Stimulated activated CD8-positive, alpha-beta memory T cell treated with anti-CD3 and anti-CD28 coated beads, Interleukin-12 subunit alpha, Interleukin-12 subunit beta, amount 100 ng/mL, for 24 hours (primary cell): ENCODE results near the gene NUPR1.
"Not testable (repeated sequence)": the region's sequence is repeated elsewhere in the genome, so short reads cannot be mapped to it uniquely, and the experiment has no call there.

ENCODE experiments used
- DNase-seq: peaks from one replicate; pipeline ENCODE4 v3.0.0-alpha.2; 2020; ENCODE audit errors: extremely low read depth

The NUPR1 gene

DNA sequence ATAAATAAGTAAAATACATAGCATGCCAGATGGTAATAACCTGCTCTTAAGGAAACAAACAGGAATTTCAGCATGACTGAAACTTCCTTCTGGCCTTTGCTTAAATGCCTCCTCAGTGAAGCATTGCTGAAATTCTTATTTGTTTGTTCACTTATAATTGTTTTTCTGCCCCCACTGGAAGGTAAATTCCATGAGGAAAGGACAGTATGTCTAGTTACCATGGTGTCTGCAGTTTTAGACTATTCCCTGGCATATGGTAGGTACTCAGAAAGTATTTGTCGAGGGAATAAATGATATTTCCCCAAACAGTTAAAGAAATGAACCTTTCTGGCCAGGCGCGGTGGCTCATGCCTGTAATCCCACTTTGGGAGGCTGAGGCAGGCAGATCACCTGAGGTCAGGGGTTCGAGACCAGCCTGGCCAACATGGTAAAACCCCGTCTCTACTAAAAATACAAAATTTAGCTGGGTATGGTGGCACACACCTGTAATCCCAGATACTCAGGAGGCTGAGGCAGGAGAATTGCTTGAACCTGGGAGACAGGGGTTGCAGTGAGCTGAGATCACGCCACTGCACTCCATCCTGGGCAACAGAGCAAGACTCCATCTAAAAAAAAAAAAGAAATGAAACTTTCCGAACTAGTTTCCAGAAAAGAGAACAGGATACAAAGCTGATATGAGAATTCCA, 11.5 kb downstream of the NUPR1 start:
- DNase-seq: not testable (repeated sequence)

DNA sequence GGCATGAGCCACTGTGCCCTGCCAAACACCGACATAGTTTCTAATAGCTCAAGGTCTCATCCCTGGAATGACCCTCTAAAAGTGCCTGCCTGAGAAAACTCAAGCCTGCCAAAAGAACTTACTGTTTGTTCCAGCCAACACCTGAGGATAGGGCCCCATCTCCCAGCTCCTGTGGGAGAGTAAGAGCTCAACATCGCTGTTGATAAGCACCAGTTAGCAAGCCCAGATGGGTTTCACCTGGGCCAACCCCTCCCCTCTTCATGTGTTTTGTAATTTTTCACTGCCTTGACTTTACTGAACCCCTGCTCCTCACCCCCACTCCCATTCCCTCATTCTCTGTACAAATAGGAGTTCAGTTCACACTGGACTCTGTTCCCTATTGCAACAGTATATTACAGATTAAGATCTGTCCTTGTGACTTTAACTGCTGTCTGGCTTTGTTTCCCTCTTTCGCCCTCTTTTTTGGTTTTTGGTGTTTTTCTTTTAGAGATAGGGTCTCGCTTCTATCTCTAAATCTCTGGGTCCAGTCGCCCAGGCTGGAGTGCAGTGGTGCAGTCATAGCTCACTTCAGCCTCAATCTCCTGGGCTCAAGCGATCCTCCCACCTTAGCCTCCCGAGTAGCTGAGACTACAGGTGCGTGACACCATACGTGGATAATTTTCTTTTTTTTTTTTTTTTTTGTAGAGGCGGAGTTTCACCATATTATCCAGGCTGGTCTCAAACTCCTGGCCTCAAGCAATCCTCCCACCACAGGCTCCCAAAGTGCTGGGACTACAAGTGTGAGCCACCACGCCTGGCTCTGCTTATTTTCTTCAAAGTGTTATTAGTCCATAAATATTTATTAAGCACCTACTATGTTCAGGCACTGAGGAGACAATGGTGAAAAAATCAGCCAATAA, 12.3 kb downstream of the NUPR1 start:
- DNase-seq: no peak

DNA sequence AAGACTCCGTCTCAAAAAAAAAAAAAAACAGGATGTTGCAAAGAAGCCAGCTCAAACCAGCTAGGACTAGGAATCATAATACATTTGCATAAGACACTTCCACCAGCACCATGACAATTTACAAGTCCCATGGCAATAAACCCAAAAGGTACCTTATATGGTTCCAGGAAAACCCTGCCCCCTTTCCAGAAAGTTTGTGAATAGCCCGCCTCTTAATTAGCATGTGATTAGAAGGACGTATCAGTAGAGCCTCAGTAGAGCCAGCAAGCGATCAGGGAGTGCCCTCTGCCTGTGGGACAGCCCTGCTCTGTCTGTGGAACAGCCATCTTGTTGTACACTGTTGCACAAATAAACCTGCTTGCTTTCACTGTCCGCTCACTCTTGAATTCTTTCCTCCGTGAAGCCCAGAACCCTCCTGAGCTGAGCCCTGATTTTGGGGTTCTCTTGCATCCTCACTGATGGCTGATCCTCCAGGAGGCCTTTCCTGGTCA, 14.0 kb downstream of the NUPR1 start:
- DNase-seq: no peak

DNA sequence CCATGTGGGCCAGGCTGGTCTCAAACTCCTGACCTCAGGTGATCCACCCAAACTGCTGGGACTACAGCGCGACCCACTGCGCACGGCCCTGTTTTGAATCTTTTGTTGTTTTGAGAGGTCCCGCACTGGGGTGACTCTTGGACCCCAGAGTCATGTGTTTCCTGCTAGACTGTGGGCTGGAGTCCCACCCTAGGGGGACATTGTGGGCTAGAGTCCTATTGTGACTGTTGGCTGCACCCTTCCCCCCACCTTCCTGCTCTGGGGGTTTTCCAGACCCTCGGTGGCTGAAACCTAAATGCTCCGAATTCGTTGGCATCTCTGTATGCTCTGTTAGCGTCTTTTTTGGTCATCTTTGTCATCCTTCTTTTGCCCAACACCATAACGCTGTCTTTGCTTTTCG, 16.0 kb downstream of the NUPR1 start:
- DNase-seq: no peak

DNA sequence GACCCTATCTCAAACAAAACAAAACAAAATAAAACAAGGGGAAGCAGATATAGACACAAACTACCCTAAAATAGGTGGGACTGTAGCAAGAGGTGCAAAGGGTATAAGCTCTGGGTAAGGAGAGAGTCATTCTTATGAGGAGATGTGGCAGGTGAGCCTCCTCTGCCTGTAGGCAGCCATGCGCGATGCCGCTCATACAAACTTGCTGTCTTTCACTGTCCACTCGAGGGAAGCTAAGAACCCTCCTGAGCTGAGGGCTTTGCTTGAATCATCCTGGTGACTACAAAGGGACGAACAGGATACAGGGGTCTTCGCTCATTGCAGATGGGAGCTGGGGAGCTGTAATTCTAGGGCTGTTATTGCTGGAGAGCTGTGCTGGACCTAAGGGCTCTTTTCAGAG, 17.3 kb downstream of the NUPR1 start:
- no peak for DNase-seq

DNA sequence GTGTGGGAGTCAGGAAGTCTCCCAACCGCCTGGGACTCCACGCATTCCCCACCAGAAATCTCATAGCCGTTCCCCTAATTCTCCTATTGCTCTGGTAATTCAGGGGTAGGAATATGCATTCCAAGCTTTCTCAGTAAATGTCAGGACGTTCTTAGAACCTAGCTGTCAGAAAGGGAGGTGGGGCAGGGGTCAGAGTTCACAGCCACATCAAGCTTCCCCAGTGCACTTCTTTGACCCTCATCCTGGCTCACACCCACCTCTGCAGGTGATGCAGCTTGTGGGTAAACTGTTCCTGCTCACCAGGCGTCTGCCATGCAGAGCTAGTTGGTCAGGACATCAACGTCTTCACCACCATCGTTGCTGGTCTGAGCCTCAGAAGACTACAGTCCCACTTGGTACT, 18.1 kb downstream of the NUPR1 start:
- no peak for DNase-seq

DNA sequence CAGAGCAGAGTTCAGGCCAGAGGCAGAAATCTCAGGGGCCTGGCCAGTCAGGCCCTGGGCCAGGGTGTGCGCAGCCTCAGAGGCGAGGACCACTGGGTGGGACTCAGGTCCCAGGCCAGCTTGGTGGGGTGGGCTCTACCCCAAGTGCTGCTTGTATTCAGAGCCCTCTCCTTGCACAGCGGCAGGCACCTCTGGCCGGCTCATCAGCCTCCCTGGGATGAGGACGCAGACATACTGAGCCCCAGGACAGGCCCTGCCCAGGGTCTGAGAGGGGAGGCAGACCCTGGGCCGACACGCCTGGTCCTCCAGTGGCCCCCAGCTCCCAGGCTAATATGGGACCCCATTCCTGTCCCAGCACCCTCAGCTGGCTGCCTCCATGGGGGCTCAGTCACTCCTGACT, 24.5 kb downstream of the NUPR1 start:
- DNase-seq: no peak

DNA sequence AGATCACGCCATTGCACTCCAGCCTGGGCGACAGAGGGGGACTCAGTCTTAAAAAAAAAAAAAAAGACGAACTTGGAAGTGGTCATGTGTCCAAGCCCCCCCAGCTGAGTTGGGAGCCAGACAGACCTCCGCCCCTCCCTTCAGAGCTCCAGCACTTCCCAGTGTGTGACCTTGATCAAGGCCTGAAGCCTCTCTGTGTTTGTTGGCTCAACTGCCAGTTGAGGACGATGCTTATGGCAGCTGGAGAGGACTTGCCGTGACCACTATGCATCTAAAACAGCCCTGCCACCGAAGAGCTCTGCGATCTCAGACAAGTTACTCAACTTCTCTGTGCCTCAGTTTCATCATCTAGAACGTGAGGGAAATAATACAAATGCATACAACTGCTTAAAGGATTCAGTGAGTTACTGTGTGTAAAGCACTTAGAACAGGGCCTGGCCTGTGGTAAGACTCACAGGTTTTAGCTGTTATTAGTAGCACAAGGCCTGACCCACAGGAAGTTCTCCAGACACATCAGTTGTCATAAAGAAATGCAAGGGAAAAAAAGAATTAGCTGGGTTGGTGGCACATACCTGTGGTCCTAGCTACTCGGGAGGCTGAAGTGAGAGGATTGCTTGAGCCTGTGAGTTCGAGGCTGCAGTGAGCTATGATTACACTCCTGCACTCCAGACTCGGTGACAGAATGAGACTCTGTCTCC, 25.1 kb downstream of the NUPR1 start:
- no peak for DNase-seq

DNA sequence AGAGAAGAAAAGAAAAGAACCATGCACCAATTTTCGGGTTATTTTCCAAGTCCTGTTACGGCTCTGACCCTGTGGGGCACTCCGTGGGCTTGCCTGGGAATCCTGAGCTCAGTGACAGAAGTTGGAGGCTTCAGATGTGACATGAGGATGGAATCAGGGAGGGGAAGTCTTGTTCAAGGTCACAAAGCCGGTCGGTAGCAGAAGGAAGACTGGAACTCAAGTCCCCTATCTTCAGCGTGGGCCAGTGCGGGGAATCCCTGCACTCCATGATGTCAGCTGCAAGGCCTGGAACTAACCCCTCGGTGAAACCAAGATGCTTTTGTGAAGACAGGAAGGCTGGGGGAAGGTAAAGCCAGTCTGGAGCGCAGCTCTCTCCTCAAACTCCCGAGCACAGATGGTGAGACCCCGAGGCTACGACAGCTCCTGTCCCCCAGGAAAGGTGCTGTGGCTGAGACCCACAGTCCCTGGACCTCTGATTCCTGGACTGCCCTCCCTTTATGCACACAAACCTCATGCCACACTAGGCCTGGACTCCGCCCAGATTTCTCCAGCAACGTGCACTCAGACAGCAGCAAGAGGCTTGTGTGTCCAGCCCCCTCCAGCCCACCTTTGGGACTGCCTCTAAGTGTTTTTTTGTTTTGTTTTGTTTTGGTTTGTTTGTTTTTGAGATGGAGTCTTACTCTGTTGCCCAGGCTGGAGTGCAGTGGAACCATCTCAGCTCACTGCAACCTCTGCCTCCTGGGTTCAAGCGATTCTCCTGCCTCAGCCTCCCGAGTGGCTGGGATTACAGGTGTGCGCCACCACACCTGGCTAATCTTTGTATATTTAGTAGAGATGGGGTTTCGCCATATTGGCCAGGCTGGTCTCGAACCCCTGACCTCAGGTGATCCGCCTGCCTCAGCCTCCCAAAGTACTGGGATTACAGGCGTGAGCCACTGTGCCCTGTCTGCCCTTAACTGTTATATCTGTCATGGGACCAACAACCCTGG, 26.7 kb downstream of the NUPR1 start:
- no peak for DNase-seq

DNA sequence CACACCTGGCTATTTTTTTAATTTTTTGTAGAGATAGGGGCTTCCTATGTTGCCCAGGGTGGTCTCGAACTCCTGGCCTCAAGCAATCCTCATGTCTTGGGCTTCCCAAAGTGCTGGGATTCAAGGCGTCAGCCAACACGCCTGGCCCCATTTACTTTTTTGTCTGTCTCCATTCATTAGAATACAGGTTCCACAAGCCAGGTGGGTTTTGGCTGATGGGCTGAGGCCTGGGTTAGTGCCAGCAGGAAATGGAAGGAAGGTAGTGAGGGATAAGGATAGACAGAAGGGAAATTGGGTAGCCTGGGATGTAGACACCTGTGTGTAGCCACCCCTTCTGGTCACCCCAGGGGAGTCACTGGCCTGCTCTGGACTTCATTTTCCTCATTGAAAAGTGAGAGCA, 27.7 kb downstream of the NUPR1 start:
- DNase-seq: no peak

DNA sequence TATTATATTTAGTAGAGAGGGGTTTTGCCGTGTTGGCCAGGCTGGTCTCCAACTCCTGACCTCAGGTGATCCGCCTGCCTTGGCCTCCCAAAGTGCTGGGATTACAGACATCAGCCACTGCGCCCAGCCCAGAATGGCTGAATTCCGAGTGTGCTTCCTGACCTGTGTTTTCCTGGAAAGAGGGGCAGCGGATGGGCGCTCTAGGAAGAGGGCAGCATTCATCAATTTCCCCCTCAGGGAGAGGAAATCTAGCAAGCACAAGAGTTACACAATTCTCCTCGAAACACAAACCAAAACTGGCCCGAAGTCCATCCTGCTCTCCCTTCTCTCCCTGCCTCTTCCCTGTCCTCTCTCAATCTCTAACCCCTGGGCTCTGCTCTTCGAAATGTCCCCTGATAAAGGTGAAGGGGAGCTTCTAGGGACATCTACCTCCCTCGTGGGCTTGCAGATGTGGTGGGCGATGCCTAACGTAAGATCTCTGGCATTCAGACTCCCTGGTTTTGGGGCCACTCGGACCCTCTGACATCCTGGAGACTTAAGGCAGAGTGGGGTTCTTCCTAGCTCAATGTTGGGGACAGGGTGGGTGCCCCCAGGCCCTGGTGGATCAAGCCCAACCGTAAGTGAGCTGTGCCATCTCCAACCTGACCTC, 33.2 kb downstream of the NUPR1 start:
- DNase-seq: no peak

DNA sequence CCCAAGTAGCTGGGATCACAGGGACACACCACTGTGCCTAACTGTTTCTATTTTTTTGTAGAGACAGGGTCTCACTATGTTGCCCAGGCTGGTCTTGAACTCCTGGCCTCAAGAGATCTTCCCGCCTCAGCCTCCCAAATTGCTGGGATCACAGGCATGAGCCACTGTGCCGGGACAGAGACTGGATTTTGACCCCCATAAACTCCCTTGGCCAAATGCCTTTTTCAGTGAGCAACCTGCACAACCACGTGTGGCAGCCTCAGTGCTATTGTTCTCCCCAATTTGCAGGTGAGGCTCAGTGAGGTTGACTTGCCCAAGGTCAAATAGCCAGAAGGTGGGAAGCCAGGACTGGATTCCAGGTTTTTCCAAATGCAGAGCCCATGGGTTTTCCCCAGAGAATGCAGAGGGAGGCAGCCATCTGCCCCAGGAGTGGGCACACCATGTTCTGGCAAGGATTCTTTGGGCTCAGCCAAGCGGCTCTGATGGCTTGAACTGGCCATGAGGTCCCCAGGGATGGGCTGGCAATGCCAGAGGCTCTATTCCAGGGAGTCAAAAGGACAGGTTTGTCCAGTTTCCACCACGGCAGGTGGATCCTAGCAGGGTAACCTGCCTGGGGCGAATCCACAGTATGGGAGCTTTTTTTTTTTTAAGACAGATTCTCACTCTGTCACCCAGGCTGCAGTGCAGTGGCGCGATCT, 33.9 kb downstream of the NUPR1 start:
- DNase-seq: no peak

DNA sequence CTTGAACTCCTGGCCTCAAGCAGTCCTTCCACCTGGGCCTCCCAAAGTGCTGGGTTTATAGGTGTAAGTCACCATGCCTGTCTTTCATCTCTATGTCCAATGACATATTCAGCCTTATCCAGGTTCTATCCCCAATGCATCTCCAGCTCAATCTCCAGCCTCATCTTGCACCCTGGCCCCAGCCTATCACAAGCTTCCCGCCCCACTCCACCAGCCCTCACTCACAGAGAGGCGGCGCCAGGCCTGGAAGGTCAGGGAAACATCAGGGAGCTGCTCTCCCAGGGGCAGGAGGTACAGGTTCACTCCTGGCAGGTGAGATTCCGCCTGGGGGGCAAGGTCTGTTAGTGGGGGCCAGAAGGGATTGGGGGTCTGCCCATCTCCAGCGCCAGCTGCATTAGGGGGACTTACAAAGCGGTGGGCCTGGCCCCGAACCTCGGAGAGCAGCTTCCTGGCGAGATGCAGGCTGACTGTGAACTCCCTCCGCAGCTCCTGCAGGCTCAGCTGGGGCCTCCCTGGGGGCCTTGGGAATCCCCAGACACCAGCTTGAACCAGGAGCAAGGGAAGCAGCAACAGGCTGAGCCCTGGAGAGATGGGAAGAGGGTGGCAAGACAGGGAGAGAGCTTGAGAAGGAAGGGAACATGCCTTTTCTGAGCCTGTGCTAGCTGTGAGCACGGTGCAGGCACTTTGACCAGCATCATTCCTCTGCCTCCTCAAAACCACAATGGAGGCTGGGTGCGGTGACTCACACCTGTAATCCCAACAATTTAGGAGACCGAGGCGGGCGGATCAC, 35.1 kb downstream of the NUPR1 start:
- DNase-seq: no peak

DNA sequence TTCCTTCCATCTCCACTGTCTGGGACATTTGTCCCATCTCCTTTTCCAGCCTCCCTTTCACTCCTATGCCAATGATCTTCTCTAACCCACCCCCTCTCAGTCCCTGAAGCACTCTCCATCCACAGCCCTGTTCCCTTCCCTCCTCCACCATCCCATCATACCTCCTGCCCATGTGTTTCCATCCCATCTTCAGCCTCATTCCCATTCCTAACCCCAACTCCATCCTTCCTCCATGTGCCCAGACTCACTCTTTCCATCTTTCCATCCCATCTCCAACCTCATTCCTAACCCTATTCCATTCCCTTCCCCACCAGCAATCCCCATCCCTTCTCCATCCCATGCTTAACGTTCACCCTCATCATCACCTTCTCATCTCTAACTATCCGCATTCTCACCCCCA, 36.5 kb downstream of the NUPR1 start:
- DNase-seq: no peak

DNA sequence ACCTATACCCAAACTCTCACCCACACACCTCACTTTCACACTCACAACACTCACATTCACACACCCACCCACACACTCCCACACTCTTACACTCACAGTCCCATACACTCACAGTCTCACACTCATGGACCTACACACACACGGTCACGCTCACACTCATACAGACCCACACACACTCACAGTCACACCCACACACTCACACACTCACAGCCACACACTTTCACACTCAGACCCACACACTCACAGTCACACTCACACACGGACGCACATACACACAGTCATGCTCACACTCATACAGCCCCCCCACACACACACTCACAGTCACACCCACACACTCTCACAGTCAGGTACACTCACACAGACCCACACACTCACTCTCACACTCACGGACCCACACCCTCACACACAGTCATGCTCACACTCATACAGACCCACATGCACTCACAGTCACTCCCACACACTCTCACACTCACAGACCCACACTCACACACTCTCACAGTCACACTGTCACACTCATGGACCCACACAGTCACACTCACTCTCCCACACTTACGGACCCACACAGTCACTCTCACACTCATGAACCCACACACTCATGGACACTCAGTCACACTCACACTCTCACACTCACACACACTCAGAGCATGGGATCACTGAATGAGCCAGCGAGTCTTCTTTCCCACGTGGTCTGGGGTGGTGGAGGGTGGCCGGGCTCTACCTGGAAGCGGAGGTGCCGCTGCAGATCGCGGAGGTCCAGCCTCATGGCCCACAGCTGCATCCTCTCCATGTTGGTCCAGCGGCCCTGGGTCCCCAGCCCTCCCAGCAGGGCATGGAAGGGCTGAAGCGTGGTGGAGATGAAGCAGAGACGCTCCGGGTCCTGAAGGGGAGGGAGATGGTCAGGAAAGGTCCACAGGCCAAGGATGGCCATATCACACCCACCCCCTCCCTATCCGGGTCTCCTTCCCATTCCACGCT, 37.2 kb downstream of the NUPR1 start:
- no peak for DNase-seq

DNA sequence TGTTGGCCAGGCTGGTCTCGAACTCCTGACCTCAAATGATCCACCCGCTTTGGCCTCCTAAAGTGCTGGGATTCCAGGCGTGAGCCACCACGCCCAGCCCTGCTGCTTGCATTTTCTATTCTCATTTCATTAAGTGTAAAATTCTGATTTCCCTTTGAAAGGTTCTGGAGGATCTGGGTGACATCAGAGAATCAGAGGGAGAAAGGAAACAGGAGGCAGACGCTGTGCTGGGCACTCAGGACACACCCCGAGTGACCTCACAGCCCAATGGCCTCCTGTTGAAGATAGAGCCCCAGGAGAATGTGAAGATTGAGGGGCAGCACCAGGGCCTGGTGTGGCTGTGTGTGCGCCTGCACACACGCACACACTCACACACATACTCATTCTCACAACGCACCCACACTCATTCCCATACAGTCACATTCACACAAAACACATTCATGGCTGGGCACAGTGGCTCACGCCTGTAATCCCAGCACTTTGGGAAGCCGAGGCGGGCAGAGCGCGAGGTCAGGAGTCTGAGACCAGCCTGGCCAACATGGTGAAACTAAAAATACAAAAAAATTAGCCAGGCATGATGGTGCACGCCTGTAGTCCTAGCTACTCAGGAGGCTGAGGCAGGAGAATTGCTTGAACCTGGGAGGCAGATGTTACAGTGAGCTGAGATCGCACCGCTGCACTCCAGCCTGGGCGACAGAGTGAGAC, 38.1 kb downstream of the NUPR1 start:
- not testable (repeated sequence) for DNase-seq

DNA sequence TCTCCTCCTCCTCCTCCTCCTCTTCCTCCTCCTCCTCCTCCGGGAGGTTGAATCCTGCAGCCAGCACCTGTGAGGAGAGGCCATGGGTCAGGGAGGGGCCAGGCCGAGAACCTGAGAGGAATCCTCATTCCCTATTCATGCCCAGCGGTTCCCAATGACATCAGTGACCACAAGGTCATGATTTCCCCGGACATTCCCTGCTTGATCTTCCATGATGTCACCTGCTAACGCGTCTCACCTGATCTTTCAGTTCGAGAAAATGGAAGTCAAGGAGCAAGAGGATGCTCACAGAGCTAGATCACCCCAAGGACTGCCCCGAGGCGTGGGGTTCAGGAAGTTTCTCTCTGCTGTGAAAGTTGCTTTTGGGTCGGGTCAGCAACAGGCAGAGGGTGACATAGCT, 38.9 kb downstream of the NUPR1 start:
- no peak for DNase-seq
